HepG2 (cell line): Measurements from ENCODE around the gene TMIGD3. TPM values are rescaled to one million over a fixed set of nuclear protein-coding genes. Genes with fewer than 3 reads are reported as not detected.

Experiments
- ATRX ChIP-seq: sonication (generic); formaldehyde crosslinking; IDR thresholded peaks from 2 replicates; pipeline ENCODE4 v1.4.0; 2020; ENCODE audit warnings: missing genetic modification reagents, borderline replicate concordance
- KMT2A ChIP-seq: sonication (generic); formaldehyde crosslinking; IDR thresholded peaks from 2 replicates; pipeline ENCODE4 v1.4.0; 2020; ENCODE audit warnings: missing genetic modification reagents
- LCORL ChIP-seq, 2 experiments: fragments of 450-650 bp in 1 of 2; sonication (generic) in 1 of 2; formaldehyde crosslinking in 1 of 2; IDR thresholded peaks; 2 replicates each; pipeline versions ENCODE4 v1.5.0 to v1.6.1; 2017 to 2020; ENCODE audit warnings: antibody characterized with exemption in 1 of 2, missing genetic modification reagents in 1 of 2
- RAD51 ChIP-seq: fragments of 450-650 bp; IDR thresholded peaks from 2 replicates; pipeline ENCODE4 v1.6.1; 2016; ENCODE audit warnings: borderline replicate concordance
- REL ChIP-seq: sonication (generic); formaldehyde crosslinking; conservative IDR thresholded peaks from 2 replicates; pipeline ENCODE4 v1.8.0; 2022; ENCODE audit warnings: mild to moderate bottlenecking, missing genetic modification reagents, moderate library complexity
- REXO4 ChIP-seq: sonication (generic); formaldehyde crosslinking; IDR thresholded peaks from 2 replicates; pipeline ENCODE4 v1.8.0; 2022; ENCODE audit warnings: missing genetic modification reagents, mild to moderate bottlenecking, borderline replicate concordance
- YY1 ChIP-seq: IDR thresholded peaks from 2 replicates; pipeline ENCODE4 v1.6.1; 2011; ENCODE audit warnings: low read length, low read depth, moderate library complexity, mild to moderate bottlenecking; ENCODE audit not compliant: insufficient read depth, insufficient replicate concordance
- ZNF3 ChIP-seq: IDR thresholded peaks from 2 replicates; pipeline ENCODE4 v1.7.0; 2017; ENCODE audit warnings: inconsistent platforms
- ZNF33A ChIP-seq: sonication (generic); formaldehyde crosslinking; IDR thresholded peaks from 2 replicates; pipeline ENCODE4 v1.5.1; 2020; ENCODE audit warnings: missing genetic modification reagents, mild to moderate bottlenecking, moderate library complexity, borderline replicate concordance
- ZNF354B ChIP-seq: sonication (generic); formaldehyde crosslinking; IDR thresholded peaks from 2 replicates; pipeline ENCODE4 v1.8.0; 2022; ENCODE audit warnings: mild to moderate bottlenecking, missing genetic modification reagents
- ZNF724P ChIP-seq: sonication (generic); formaldehyde crosslinking; IDR thresholded peaks from 2 replicates; pipeline ENCODE4 v1.8.0; 2022; ENCODE audit warnings: missing genetic modification reagents, borderline replicate concordance
- ZNF747 ChIP-seq: sonication (generic); formaldehyde crosslinking; IDR thresholded peaks from 2 replicates; pipeline ENCODE4 v1.8.1; 2023; ENCODE audit warnings: missing genetic modification reagents, mild to moderate bottlenecking, borderline replicate concordance
- ZNF841 ChIP-seq: sonication (generic); formaldehyde crosslinking; IDR thresholded peaks from 2 replicates; pipeline ENCODE4 v1.8.1; 2023; ENCODE audit warnings: missing genetic modification reagents, borderline replicate concordance
- polyA plus RNA-seq, 8 experiments: library from polyadenylated mRNA; depleted of rRNA in 3 of 8; stranded (reverse) in 7 of 8; unstranded in 1 of 8; fragments of >200 nt; fragmentation: Illumina TruSeq in 4 of 8; extraction: Trizol in 4 of 8; gene quantifications; 2 replicates each; pipeline versions ENCODE4 v1.2.1 to v1.2.3, GENCODE V29; 2011 to 2016; ENCODE audit warnings: low read depth in 4 of 8, missing spikeins in 1 of 8, mixed read lengths in 1 of 8; ENCODE audit not compliant: insufficient read depth in 1 of 8
- total RNA-seq, 5 experiments: library from RNA; depleted of rRNA; stranded (reverse); fragments of >200 nt; fragmentation: Illumina TruSeq; extraction: Trizol; gene quantifications; 2 replicates each; pipeline ENCODE4 v1.2.3, GENCODE V29; 2016; ENCODE audit warnings: low read depth in 1 of 5
- TF ChIP-seq, protein P1 (sequence below): sonication (generic); formaldehyde crosslinking; IDR thresholded peaks from one replicate; pipeline ENCODE4 v1.5.1; 2020; ENCODE audit warnings: mild to moderate bottlenecking, missing genetic modification reagents; ENCODE audit errors: not compliant biosample characterization
- TF ChIP-seq, protein P2 (sequence below): IDR thresholded peaks from 2 replicates; pipeline ENCODE4 v1.6.1; 2016; ENCODE audit warnings: low read depth, control low read depth
- TF ChIP-seq, protein P3 (sequence below): IDR thresholded peaks from 2 replicates; pipeline ENCODE4 v1.6.1; 2016; ENCODE audit warnings: low read depth, borderline replicate concordance

The TMIGD3 gene
- total and polyA plus RNA-seq, 2 of the 13 experiments (the other 11 are each of a cell fraction or from before 2014, with no cell fraction given), result not detected

DNA sequence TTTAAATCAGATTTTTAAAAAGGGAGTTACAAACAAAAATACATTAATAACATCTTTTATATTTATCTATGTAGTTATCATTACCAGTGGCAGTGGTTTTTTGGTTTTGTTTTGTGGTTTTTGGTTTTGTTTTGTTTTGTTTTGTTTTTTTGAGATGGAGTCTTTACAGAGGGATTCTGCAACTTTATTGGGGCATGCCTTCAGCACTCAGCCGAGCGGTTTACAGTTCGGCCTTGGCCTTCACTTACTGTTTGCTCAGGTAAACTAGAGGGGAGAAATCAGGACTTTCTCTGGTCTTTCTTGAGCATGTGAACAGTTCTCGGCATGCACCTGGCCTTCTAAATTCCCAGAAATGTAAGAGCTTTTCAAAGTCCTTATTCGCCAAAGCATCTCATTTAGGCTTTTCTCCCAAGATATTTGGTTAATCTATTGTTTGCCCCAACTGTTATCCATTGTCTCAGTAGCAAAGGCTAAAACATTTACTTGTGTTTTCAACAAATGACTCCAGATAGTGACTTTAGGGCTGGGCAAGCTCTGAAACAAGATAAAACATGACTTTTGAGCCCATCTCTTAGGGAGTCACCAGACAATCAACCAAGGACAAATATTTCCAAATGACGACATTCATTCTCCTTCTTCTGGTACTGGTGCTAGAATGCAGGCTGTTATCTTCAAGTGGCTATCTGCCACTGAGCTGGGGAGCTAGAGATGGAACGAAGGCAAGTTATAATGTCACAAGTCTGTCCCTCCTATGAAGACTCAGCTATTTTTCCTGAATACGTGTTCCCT, 48.4 kb upstream of the TMIGD3 start (continued):
- TF ChIP-seq, protein P1, sequence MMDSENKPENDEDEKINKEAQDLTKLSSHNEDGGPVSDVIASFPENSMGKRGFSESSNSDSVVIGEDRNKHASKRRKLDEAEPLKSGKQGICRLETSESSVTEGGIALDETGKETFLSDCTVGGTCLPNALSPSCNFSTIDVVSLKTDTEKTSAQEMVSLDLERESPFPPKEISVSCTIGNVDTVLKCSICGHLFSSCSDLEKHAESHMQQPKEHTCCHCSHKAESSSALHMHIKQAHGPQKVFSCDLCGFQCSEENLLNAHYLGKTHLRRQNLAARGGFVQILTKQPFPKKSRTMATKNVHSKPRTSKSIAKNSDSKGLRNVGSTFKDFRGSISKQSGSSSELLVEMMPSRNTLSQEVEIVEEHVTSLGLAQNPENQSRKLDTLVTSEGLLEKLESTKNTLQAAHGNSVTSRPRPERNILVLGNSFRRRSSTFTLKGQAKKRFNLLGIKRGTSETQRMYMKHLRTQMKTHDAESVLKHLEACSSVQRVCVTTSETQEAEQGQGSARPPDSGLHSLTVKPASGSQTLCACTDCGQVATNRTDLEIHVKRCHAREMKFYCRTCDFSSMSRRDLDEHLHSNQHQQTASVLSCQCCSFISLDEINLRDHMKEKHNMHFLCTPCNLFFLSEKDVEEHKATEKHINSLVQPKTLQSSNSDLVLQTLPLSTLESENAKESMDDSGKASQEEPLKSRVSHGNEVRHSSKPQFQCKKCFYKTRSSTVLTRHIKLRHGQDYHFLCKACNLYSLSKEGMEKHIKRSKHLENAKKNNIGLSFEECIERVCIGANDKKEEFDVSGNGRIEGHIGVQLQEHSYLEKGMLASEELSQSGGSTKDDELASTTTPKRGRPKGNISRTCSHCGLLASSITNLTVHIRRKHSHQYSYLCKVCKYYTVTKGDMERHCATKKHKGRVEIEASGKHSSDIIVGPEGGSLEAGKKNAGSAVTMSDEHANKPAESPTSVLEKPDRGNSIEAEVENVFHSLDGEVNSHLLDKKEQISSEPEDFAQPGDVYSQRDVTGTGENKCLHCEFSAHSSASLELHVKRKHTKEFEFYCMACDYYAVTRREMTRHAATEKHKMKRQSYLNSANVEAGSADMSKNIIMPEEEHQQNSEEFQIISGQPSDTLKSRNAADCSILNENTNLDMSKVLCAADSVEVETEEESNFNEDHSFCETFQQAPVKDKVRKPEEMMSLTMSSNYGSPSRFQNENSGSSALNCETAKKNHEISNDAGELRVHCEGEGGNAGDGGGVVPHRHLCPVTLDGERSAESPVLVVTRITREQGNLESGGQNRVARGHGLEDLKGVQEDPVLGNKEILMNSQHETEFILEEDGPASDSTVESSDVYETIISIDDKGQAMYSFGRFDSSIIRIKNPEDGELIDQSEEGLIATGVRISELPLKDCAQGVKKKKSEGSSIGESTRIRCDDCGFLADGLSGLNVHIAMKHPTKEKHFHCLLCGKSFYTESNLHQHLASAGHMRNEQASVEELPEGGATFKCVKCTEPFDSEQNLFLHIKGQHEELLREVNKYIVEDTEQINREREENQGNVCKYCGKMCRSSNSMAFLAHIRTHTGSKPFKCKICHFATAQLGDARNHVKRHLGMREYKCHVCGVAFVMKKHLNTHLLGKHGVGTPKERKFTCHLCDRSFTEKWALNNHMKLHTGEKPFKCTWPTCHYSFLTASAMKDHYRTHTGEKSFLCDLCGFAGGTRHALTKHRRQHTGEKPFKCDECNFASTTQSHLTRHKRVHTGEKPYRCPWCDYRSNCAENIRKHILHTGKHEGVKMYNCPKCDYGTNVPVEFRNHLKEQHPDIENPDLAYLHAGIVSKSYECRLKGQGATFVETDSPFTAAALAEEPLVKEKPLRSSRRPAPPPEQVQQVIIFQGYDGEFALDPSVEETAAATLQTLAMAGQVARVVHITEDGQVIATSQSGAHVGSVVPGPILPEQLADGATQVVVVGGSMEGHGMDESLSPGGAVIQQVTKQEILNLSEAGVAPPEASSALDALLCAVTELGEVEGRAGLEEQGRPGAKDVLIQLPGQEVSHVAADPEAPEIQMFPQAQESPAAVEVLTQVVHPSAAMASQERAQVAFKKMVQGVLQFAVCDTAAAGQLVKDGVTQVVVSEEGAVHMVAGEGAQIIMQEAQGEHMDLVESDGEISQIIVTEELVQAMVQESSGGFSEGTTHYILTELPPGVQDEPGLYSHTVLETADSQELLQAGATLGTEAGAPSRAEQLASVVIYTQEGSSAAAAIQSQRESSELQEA (CRISPR knock-in tag), result no peak
- no peak for TF ChIP-seq ZNF33A
- TF ChIP-seq ZNF841 (CRISPR knock-in tag), result no peak
- no peak for TF ChIP-seq REL (CRISPR knock-in tag)
- TF ChIP-seq, protein P2, sequence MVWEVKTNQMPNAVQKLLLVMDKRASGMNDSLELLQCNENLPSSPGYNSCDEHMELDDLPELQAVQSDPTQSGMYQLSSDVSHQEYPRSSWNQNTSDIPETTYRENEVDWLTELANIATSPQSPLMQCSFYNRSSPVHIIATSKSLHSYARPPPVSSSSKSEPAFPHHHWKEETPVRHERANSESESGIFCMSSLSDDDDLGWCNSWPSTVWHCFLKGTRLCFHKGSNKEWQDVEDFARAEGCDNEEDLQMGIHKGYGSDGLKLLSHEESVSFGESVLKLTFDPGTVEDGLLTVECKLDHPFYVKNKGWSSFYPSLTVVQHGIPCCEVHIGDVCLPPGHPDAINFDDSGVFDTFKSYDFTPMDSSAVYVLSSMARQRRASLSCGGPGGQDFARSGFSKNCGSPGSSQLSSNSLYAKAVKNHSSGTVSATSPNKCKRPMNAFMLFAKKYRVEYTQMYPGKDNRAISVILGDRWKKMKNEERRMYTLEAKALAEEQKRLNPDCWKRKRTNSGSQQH (CRISPR knock-in tag), result no peak
- TF ChIP-seq ZNF3, result no peak
- TF ChIP-seq ZNF747 (CRISPR knock-in tag), result no peak
- TF ChIP-seq LCORL (IDR thresholded peaks at IDR 0.05), result no peak
- TF ChIP-seq LCORL (CRISPR knock-in tag; IDR thresholded peaks at IDR 0.05), result no peak
- TF ChIP-seq, protein P3, sequence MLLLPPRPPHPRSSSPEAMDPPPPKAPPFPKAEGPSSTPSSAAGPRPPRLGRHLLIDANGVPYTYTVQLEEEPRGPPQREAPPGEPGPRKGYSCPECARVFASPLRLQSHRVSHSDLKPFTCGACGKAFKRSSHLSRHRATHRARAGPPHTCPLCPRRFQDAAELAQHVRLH, result no peak
- no peak for TF ChIP-seq KMT2A (CRISPR knock-in tag)
- TF ChIP-seq REXO4 (CRISPR knock-in tag), result no peak
- TF ChIP-seq ZNF724P (CRISPR knock-in tag), result no peak
- TF ChIP-seq ATRX, result no peak
- no peak for TF ChIP-seq ZNF354B (CRISPR knock-in tag)
- TF ChIP-seq YY1, result no peak
- no peak for TF ChIP-seq RAD51
